Keratinocyte (primary cell): ENCODE results near the gene THRB. TPM values are rescaled to one million over a fixed set of nuclear protein-coding genes. Genes with fewer than 3 reads are reported as not detected.

Experiments
- DNase-seq: peaks from one replicate; pipeline ENCODE4 v3.0.0-alpha.2; 2011; ENCODE audit warnings: low read depth, missing footprints, low spot score
- FAIRE-seq: peaks from 2 replicates; lab custom pipeline; 2011; peaks lifted over from hg19 to GRCh38; lab: Jason Lieb, UNC
- H2AFZ ChIP-seq: 2 replicates; pipeline ENCODE4 v1.6.0; 2012; ENCODE audit warnings: low read length, control low read depth, inconsistent platforms; ENCODE audit not compliant: control insufficient read depth
- H3K27ac ChIP-seq: 2 replicates; pipeline ENCODE4 v1.5.1; 2011; ENCODE audit warnings: low read length; ENCODE audit not compliant: control insufficient read depth, insufficient read depth
- H3K27me3 ChIP-seq: 3 replicates; pipeline ENCODE4 v1.6.0; 2011; ENCODE audit warnings: low read length; ENCODE audit not compliant: control insufficient read depth, insufficient read depth; ENCODE audit errors: extremely low read depth
- H3K36me3 ChIP-seq, 2 experiments: 2 replicates in 1 of 2; 3 replicates in 1 of 2; pipeline ENCODE4 v1.5.1; 2011; ENCODE audit warnings: low read length in 2 of 2, mild to moderate bottlenecking in 1 of 2; ENCODE audit not compliant: control insufficient read depth in 2 of 2, insufficient read depth in 2 of 2; ENCODE audit errors: extremely low read depth in 1 of 2
- H3K4me1 ChIP-seq: 3 replicates; pipeline ENCODE4 v1.5.1; 2011; ENCODE audit warnings: low read length; ENCODE audit not compliant: control insufficient read depth, insufficient read depth; ENCODE audit errors: extremely low read depth
- H3K4me2 ChIP-seq: 3 replicates; pipeline ENCODE4 v1.6.0; 2011; ENCODE audit warnings: low read depth, low read length; ENCODE audit not compliant: control insufficient read depth, insufficient read depth; ENCODE audit errors: extremely low read depth
- H3K4me3 ChIP-seq, 3 experiments: fragments of 200-600 bp in 1 of 3; sonication (generic) in 1 of 3; 2 replicates in 2 of 3; 3 replicates in 1 of 3; pipeline ENCODE4 v1.5.1; 2011 to 2016; ENCODE audit warnings: low read length in 3 of 3, mild to moderate bottlenecking in 3 of 3, control low read depth in 2 of 3, inconsistent platforms in 1 of 3, low read depth in 1 of 3, mixed read lengths in 1 of 3, mixed run types in 1 of 3, moderate library complexity in 1 of 3; ENCODE audit not compliant: control insufficient read depth in 2 of 3, insufficient read depth in 2 of 3; ENCODE audit errors: extremely low read depth in 1 of 3
- H3K79me2 ChIP-seq: 2 replicates; pipeline ENCODE4 v1.6.0; 2012; ENCODE audit warnings: low read length; ENCODE audit not compliant: control insufficient read depth, insufficient read depth
- H3K9ac ChIP-seq: 3 replicates; pipeline ENCODE4 v1.6.0; 2011; ENCODE audit warnings: low read length; ENCODE audit not compliant: control insufficient read depth, insufficient read depth; ENCODE audit errors: extremely low read depth
- H3K9me1 ChIP-seq: 3 replicates; pipeline ENCODE4 v1.6.0; 2011; ENCODE audit warnings: low read length; ENCODE audit not compliant: control insufficient read depth, insufficient read depth; ENCODE audit errors: extremely low read depth
- H3K9me3 ChIP-seq: 2 replicates; pipeline ENCODE4 v1.5.1; 2012; ENCODE audit warnings: low read depth, low read length; ENCODE audit not compliant: control insufficient read depth
- H4K20me1 ChIP-seq: 3 replicates; pipeline ENCODE4 v1.6.0; 2011; ENCODE audit warnings: low read length; ENCODE audit not compliant: control insufficient read depth, insufficient read depth; ENCODE audit errors: extremely low read depth
- EZH2 ChIP-seq: IDR thresholded peaks from one replicate; pipeline ENCODE4 v1.6.1; 2012; ENCODE audit warnings: inconsistent platforms, mild to moderate bottlenecking, low read length, moderate library complexity
- dilution Hi-C: fragments of 300-500 bp; cut with MboI; formaldehyde crosslinking; loops from one replicate; pipeline ENCODE4 v1.7.0; 2020; ENCODE audit warnings: low sequenced_read_pairs; ENCODE audit not compliant: extremely low pct_ligation_motif_present
- polyA plus RNA-seq, 5 experiments: library from polyadenylated mRNA; depleted of rRNA in 3 of 5; stranded (reverse) in 3 of 5; stranded (forward) in 1 of 5; unstranded in 1 of 5; fragments of >200 nt; gene quantifications; 1 replicate in 1 of 5; 2 replicates in 3 of 5; 3 replicates in 1 of 5; pipeline versions ENCODE4 v1.2.1 to v1.2.3, GENCODE V29; 2011 to 2012; ENCODE audit warnings: missing spikeins in 2 of 5, low read depth in 1 of 5, low replicate concordance in 1 of 5
- TF ChIP-seq, protein P1 (sequence below), 3 experiments: IDR thresholded peaks in 1 of 3; conservative IDR thresholded peaks in 1 of 3; optimal IDR thresholded peaks in 1 of 3; 2 replicates in 2 of 3; 3 replicates in 1 of 3; pipeline versions ENCODE3 to v1.5.1; 2011; ENCODE audit warnings: low read length in 3 of 3, mild to moderate bottlenecking in 3 of 3, moderate library complexity in 2 of 3, control low read depth in 1 of 3, inconsistent platforms in 1 of 3; ENCODE audit not compliant: insufficient read depth in 2 of 3; ENCODE audit errors: extremely low read depth in 1 of 3

THRB gene
- polyA plus RNA-seq, 1 donor (not counting 4 experiments of a cell fraction or from before 2014, with no cell fraction given), result 2.6 TPM

DNA sequence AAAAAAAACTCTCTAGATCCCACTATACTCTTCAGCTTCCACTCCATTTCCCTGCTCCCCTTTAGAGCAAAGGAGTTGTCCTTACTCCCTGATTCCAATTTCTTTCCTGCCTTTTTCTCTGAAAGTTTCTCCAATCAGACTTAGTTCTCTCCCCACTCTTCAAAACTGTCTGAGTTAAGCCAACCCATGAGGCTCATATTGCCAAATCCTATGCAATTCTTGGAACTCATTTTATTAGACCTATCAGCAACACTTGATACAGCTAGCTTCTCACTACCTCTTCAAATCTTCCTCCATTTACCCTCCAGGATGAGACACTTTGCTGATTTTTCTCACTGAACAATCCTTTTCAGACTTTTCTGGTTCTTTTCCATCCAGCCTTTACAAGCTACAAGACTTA is 233.1 kb downstream of the THRB start:
- no peaks in the 10 kb centered on the region for H3K9me3 ChIP-seq
- no peak overlapping the region for H3K27ac ChIP-seq
- dilution Hi-C loops, result no loop called here
- no peaks in the 10 kb centered on the region for H3K27me3 ChIP-seq
- no peak for TF ChIP-seq EZH2
- TF ChIP-seq, protein P1, sequence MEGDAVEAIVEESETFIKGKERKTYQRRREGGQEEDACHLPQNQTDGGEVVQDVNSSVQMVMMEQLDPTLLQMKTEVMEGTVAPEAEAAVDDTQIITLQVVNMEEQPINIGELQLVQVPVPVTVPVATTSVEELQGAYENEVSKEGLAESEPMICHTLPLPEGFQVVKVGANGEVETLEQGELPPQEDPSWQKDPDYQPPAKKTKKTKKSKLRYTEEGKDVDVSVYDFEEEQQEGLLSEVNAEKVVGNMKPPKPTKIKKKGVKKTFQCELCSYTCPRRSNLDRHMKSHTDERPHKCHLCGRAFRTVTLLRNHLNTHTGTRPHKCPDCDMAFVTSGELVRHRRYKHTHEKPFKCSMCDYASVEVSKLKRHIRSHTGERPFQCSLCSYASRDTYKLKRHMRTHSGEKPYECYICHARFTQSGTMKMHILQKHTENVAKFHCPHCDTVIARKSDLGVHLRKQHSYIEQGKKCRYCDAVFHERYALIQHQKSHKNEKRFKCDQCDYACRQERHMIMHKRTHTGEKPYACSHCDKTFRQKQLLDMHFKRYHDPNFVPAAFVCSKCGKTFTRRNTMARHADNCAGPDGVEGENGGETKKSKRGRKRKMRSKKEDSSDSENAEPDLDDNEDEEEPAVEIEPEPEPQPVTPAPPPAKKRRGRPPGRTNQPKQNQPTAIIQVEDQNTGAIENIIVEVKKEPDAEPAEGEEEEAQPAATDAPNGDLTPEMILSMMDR (optimal IDR thresholded peaks at IDR 0.05 in 1 of 3, IDR thresholded peaks at IDR 0.05 in 1 of 3, conservative IDR thresholded peaks at IDR 0.05 in 1 of 3; ENCODE audit: extremely low read depth in 1 of 3, insufficient read depth in 2 of 3, low read length in 3 of 3), result no peak
- no peak overlapping the region for H2AFZ ChIP-seq
- DNase-seq (no peak), FAIRE-seq (no peak)
- no peak overlapping the region for H3K9ac ChIP-seq
- H3K36me3 ChIP-seq, result no peaks in the 10 kb centered on the region
- H3K4me1 ChIP-seq, result peaks cover 3% of the 10 kb centered on the region
- H3K9me1 ChIP-seq, result no peaks in the 10 kb centered on the region
- H3K4me3 ChIP-seq, result no peak overlapping the region
- H3K79me2 ChIP-seq, result no peaks in the 10 kb centered on the region
- no peaks in the 10 kb centered on the region for H4K20me1 ChIP-seq
- no peak overlapping the region for H3K4me2 ChIP-seq

- Histone ChIP-seq H3K9ac (no peak overlapping the region), H3K4me3 (no peak overlapping the region), H3K4me2 (no peak overlapping the region), H4K20me1 (no peaks in the 10 kb centered on the region), H2AFZ (no peak overlapping the region), H3K4me1 (peaks cover 3% of the 10 kb centered on the region), H3K9me1 (no peaks in the 10 kb centered on the region), H3K27me3 (no peaks in the 10 kb centered on the region), H3K36me3 (no peaks in the 10 kb centered on the region), H3K27ac (no peak overlapping the region), H3K79me2 (no peaks in the 10 kb centered on the region), H3K9me3 (no peaks in the 10 kb centered on the region)
- TF ChIP-seq, protein P1 (optimal IDR thresholded peaks at IDR 0.05 in 1 of 3, IDR thresholded peaks at IDR 0.05 in 1 of 3, conservative IDR thresholded peaks at IDR 0.05 in 1 of 3; ENCODE audit: extremely low read depth in 1 of 3, insufficient read depth in 2 of 3, low read length in 3 of 3), result no peak
- TF ChIP-seq EZH2, result no peak
- FAIRE-seq (no peak), DNase-seq (no peak)
- dilution Hi-C loops, result no loop called here
These were observed 234.6 kb downstream of the THRB start for GRCh38 chr3:24259901-24260512.
